Measurements from ENCODE around the gene VPS37B.

The VPS37B gene

DNA sequence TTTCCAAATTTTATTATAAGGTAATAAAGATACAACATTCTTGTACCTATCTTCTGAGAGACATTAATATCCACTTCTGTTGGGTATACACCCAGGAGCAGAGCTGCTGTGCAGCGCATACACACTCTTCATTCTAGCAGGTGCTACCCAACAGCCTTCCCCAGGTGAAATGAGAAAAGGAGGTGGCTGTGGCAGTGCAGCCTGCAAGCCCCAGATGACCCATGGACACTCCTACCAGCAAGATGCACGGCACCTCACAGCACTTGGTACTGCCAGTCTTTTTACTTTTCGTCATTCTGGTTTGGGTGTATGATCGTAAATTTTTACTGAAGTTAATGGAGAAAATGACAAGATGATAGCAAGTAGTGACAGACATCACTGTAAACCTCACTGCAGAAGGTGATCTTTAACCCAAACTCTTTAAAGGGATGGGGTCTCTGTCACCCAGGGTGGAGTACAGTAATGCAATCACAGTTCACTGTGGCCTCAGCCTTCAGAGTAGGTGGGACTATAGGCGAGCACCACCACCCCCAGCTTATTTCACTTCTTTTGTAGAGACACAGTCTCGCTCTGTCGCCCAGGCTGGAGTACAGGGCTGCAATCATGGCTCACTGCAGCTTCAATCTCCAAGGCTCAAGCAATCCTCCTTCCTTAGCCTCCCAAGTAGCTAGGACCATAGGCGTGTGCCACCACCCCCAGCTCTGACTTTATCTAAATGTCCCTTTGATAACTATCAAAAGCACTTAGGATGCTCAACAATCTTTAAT lies 26.5 kb downstream of the VPS37B start:
- peaks cover 31% of the 10 kb centered on the region for H3K36me3 Mint-ChIP-seq (ENCODE audit: low read depth)
- H3K4me1 Mint-ChIP-seq: peaks cover 65% of the 10 kb centered on the region
- TF ChIP-seq, protein P1, sequence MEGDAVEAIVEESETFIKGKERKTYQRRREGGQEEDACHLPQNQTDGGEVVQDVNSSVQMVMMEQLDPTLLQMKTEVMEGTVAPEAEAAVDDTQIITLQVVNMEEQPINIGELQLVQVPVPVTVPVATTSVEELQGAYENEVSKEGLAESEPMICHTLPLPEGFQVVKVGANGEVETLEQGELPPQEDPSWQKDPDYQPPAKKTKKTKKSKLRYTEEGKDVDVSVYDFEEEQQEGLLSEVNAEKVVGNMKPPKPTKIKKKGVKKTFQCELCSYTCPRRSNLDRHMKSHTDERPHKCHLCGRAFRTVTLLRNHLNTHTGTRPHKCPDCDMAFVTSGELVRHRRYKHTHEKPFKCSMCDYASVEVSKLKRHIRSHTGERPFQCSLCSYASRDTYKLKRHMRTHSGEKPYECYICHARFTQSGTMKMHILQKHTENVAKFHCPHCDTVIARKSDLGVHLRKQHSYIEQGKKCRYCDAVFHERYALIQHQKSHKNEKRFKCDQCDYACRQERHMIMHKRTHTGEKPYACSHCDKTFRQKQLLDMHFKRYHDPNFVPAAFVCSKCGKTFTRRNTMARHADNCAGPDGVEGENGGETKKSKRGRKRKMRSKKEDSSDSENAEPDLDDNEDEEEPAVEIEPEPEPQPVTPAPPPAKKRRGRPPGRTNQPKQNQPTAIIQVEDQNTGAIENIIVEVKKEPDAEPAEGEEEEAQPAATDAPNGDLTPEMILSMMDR (IDR thresholded peaks at IDR 0.05; ENCODE audit: unreplicated experiment in 3 of 3): no peak
- peak overlapping the region in 1 of 3 experiments; percentile 32 for H3K4me3 Mint-ChIP-seq
- H3K27me3 Mint-ChIP-seq (ENCODE audit: low read depth): no peaks in the 10 kb centered on the region
- no peaks in the 10 kb centered on the region for H3K9me3 Mint-ChIP-seq
- peak overlapping the region; percentile 25 to 63 (median 35) for H3K27ac Mint-ChIP-seq

DNA sequence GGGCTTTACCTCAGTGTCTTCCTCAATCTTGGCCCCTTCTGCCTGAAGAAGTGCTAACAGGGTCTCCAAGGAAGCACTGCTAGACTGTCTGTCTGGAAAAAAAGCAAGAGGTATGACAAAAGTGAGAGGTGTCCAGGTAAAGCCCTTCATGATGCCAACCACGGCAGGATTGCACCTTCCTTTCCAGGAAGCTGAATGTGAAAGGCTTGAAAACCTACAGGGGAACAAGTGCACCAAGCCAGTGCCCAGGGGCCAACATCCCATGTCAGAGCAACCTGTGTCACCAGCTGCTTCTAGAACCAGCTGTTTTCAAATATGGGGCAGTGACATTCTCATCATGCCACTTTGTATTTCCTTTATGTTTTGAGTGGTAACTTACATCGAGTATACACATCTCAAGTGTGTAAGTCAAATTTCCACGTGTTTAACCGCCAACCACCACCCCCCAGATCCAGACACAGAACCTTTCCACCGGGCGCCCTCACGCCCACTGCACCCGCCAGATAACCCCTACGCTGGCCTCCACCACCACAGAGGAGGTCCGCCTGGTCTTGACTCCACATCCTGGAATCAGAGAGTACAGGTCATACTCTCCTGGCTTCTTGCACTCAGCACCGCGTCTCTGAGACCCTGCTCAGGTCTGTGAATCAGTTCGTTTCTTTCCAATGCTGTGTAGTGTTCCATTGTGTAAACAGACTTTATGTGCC lies 27.3 kb downstream of the VPS37B start:
- H3K27me3 Mint-ChIP-seq (ENCODE audit: low read depth): no peaks in the 10 kb centered on the region
- TF ChIP-seq, protein P1 (IDR thresholded peaks at IDR 0.05; ENCODE audit: unreplicated experiment in 3 of 3): no peak
- H3K4me1 Mint-ChIP-seq: peaks cover 59% of the 10 kb centered on the region
- no peak overlapping the region for H3K4me3 Mint-ChIP-seq
- peak overlapping the region in 2 of 3 experiments; percentile 35 to 63 for H3K27ac Mint-ChIP-seq
- H3K9me3 Mint-ChIP-seq: no peaks in the 10 kb centered on the region
- peaks cover 33% of the 10 kb centered on the region for H3K36me3 Mint-ChIP-seq (ENCODE audit: low read depth)

DNA sequence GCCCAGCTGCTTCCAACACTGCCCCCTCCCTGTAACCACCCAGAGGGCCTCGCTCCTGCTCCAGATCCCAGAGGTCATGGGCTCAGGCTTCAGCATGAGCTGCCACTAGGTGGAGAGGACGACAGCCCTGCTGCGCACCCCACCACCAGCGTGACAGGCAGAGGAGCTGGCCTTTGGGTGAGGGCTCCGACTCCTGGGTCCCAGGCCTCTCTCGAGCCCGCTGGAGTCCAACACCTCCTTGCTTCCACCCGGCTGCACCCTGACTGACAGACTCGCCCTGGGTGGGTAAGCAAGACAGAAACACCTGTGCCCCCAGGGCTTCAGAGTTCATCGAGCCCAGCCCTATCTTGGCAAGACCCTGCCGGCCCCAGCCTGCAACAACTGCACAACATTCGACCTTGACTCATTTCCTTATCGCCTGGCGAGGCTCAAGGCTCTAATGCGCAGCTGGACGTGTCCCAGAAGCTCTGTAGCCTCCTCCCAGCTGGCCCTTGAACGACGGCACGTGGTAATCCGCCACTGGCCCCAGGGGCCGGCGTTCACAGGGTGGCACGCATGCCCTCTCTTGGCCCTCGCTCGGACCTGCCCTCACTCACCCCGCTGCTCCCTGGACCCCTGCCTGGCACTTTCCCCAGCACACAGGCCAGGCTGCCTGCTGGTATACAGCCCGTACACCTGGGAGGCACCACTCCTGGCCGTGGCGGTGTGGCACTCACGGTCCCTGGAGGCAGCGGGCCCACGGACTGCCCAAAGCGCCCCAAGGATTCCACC lies 28.0 kb downstream of the VPS37B start:
- TF ChIP-seq, protein P1 (IDR thresholded peaks at IDR 0.05; ENCODE audit: unreplicated experiment in 3 of 3): no peak
- Mint-ChIP-seq H3K27ac (no peak overlapping the region), H3K36me3 (ENCODE audit: low read depth) (peaks cover 33% of the 10 kb centered on the region), H3K4me1 (peaks cover 57% of the 10 kb centered on the region), H3K9me3 (no peaks in the 10 kb centered on the region), H3K4me3 (no peak overlapping the region), H3K27me3 (ENCODE audit: low read depth) (no peaks in the 10 kb centered on the region)

DNA sequence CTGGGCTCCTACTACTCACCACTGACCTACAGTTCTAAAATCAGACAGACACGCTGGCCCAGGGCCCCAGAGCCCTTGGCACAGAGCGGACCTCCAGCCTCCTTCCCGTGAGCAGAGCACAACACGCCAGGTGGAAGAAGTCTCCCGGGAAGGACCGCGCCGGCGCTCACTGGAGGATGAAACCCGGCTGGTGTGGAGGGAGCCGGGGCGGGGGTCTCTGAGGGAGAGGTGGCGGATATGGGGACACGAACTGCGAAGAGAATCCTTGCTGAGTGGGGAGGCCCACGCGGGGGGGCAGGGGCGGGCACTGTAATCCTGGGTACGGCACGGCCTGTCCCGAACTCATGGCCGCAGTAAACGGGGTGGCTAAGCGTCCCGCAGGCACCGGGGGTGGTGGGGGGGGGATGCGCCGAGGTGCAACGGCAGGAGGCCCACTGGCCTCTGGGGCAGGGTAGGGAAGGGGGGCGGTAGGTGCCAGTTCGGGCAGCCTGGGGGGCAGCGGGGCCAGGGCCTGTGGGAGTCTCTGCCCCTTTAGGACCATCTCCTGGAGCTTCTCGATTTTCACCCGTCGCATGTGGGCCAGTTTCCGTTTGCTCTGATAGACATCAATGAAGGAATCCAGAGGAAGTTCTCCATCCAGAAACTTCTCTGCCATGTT lies 28.8 kb downstream of the VPS37B start:
- peaks cover 33% of the 10 kb centered on the region for H3K36me3 Mint-ChIP-seq (ENCODE audit: low read depth)
- TF ChIP-seq, protein P1 (IDR thresholded peaks at IDR 0.05; ENCODE audit: unreplicated experiment in 3 of 3): no peak
- no peaks in the 10 kb centered on the region for H3K27me3 Mint-ChIP-seq (ENCODE audit: low read depth)
- peaks cover 52% of the 10 kb centered on the region for H3K4me1 Mint-ChIP-seq
- no peak overlapping the region for H3K4me3 Mint-ChIP-seq
- H3K9me3 Mint-ChIP-seq: no peaks in the 10 kb centered on the region
- peak overlapping the region; percentile 33 to 78 (median 54) for H3K27ac Mint-ChIP-seq

DNA sequence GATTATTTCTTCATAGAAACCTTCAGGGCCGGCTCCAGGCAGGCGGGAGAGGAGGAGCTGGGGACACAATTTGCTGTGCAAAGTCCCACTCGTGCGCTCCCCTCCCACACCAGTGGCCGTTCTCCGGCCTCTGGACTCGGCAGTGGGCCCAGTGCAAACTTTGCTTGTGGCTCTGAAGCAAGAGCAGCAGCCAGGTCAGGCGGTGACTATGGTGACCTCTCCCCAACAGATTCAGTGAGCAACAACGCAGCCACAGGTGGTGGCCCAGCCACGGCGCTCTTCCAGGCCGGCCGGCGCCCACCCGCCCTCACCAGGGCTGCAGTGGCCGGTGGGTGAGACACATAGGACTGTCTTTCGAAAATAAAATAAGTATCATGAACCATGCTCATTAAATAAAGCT lies 29.5 kb downstream of the VPS37B start:
- Mint-ChIP-seq H3K4me1 (peaks cover 48% of the 10 kb centered on the region), H3K27me3 (ENCODE audit: low read depth) (no peaks in the 10 kb centered on the region), H3K27ac (peak overlapping the region; percentile 33 to 78 (median 39)), H3K4me3 (no peak overlapping the region), H3K36me3 (ENCODE audit: low read depth) (peaks cover 33% of the 10 kb centered on the region), H3K9me3 (no peaks in the 10 kb centered on the region)
- TF ChIP-seq, protein P1 (IDR thresholded peaks at IDR 0.05; ENCODE audit: unreplicated experiment in 3 of 3): no peak
